ENCODE measurements around the gene CFAP68. TPM values are rescaled to one million over a fixed set of nuclear protein-coding genes. Genes with fewer than 3 reads are reported as not detected.
A peak's percentile ranks its signal among the peaks of the same experiment; 100 is the strongest.
"Not testable (repeated sequence)": the region's sequence is repeated elsewhere in the genome, so short reads cannot be mapped to it uniquely, and the experiment has no call there.

CFAP68 gene
- total RNA-seq, 1 experiment from 2014 or later: 8.7 TPM

DNA sequence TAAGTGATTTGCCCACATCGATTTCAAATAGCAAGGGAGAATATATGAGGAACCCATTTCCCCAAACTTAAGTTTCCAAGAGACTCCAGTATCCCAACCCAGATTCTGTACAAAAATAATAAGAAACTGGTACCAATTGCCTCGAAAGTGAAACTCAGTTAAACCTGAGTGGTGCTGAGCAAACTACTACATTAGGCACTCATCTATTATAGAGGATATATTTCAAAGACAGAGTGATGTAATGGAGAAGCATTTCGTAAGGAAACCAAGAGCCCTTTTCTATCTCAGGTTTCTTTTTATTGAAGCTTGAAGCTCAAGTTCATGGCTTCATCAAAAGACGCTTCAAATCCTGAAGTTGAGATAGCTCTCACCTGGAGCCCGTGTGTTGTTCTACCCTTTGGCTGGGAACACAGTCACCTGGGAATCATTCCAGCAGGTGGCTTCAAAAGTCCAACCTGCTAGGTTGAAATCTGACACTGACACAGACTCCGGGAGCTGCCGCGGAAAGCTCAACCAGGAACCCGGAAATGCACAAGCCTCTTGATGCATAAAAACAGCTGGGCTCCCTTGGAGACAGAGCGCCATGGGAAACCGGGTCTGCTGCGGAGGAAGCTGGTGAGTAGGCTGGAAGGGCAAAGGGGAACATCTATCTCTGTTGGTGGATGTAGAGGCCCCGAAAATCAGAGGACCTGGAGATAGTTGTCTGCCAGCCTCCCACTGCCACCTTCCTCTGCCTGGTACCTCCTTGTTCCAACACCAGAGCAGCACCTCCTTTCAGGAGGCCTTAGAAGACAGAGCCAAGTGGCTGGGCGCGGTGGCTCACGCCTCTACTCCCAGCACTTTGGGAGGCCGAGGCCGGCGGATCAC lies 39.3 kb downstream of the CFAP68 start, which contains the start of gene C11orf52:
C11orf52 (plus strand) TSS at position 524 of the 867 bp plus-strand sequence; CDS start at position 584, 60 bp downstream.
- no peaks in the 10 kb centered on the region for H3K36me3 ChIP-seq (replicated peaks; ENCODE audit: control insufficient read depth, insufficient read depth, low read length)
- peak within 1 kb of the TSS; percentile 11; the same call in 1 of the 2 replicates for H3K4me3 ChIP-seq (ENCODE audit: insufficient read depth, low read depth, low read length)
- no peaks in the 10 kb centered on the region; the same call in 1 of the 2 replicates for H3K27me3 ChIP-seq (ENCODE audit: control insufficient read depth, insufficient read depth, low read length)
- peak; percentile 84 for DNase-seq

DNA sequence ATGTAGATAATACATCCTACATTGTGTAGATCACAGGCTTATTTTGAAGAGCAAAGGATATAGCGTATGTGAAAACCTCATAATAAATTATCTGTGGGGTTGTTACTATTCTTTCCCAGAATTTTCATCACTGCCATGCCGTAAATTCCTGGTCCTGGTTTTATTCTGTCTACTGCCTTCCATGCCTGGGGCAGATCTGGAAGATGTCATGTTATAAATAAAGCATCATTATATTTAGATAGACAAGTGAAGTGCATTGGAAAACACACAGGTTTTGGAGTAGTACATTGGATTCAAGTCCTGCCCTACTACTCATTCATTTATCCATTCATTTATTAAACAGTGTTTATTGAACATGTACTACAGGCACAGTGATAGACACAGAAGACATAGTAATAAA lies 41.6 kb downstream of the CFAP68 start:
- Histone ChIP-seq H3K4me3 (ENCODE audit: insufficient read depth, low read depth, low read length) (no peak overlapping the region), H3K36me3 (replicated peaks; ENCODE audit: control insufficient read depth, insufficient read depth, low read length) (no peaks in the 10 kb centered on the region), H3K27me3 (ENCODE audit: control insufficient read depth, insufficient read depth, low read length) (no peaks in the 10 kb centered on the region)
- DNase-seq: no peak

DNA sequence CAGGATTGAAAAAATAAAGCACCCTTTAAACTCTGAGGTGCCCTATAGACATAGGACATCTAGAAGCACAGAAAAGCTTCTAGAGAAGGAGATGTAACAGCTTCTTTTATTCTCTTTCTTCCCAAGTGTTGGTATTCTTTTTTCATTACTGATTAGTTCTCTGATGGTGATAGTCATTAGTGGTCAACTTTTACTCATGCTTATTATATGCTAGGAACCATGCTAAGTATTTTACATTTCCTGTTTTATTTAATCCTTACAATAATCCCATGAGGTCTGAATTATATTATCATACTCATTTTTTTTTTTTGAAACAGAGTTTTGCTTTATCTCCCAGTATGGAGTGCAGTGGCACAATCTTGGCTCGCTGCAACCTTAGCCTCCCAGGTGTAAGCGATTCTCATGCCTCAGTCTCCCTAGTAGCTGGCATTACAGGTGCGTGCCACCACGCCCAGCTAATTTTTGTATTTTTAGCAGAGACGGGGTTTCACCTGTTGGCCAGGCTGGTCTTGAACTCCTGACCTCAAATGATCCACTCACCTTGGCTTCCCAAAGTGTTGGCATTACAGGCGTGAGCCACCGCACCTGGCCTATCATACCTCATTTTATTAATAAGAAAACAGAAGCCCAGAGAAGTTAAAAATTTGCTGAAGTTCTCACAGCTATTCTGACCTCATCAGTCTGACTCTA lies 42.3 kb downstream of the CFAP68 start:
- Histone ChIP-seq H3K4me3 (ENCODE audit: insufficient read depth, low read depth, low read length) (no peak overlapping the region), H3K27me3 (ENCODE audit: control insufficient read depth, insufficient read depth, low read length) (no peaks in the 10 kb centered on the region), H3K36me3 (replicated peaks; ENCODE audit: control insufficient read depth, insufficient read depth, low read length) (no peaks in the 10 kb centered on the region)
- no peak for DNase-seq

DNA sequence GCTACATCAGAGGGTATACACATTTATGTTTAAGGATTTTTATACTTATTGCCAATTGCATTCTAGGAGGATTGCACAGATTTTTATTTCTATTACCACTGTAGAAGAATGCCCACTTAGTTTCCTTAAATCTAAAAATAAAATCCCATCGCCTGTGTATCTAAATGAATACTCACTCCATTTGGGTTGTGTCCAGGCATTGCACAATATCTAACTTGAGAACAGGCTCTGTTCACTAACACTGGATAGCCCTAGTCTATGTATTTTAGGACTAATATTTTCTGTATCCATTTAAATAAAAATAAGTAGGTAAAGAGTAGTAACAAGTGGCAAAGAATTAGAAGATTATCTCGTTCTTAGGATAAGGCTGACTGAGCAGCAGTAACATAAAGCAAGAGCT lies 43.5 kb downstream of the CFAP68 start:
- no peak for DNase-seq
- Histone ChIP-seq H3K4me3 (ENCODE audit: insufficient read depth, low read depth, low read length) (no peak overlapping the region), H3K27me3 (ENCODE audit: control insufficient read depth, insufficient read depth, low read length) (no peaks in the 10 kb centered on the region), H3K36me3 (replicated peaks; ENCODE audit: control insufficient read depth, insufficient read depth, low read length) (no peaks in the 10 kb centered on the region)

DNA sequence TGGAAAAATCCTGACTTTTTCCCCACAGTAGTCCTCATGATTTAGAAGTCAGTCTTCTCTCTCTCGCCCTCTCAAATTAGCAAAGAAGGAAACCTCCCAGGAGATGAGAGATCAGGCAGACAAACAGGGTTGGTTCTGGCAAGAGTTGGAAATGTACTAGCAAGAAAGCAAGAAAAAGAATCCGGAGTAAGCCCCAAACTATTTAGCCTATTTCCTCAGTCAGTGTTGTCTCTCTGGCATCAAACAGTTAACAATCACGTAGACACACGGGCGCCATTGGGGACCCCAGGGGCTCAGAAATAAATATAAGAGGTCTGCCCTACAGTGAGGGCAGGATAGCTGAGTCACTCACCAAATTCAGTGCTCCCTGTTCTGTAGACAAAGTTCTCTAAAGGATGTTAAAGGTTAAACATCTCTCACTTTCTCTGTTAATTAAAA lies 44.0 kb downstream of the CFAP68 start:
- Histone ChIP-seq H3K36me3 (replicated peaks; ENCODE audit: control insufficient read depth, insufficient read depth, low read length) (no peaks in the 10 kb centered on the region), H3K4me3 (ENCODE audit: insufficient read depth, low read depth, low read length) (no peak overlapping the region), H3K27me3 (ENCODE audit: control insufficient read depth, insufficient read depth, low read length) (no peaks in the 10 kb centered on the region)
- no peak for DNase-seq

DNA sequence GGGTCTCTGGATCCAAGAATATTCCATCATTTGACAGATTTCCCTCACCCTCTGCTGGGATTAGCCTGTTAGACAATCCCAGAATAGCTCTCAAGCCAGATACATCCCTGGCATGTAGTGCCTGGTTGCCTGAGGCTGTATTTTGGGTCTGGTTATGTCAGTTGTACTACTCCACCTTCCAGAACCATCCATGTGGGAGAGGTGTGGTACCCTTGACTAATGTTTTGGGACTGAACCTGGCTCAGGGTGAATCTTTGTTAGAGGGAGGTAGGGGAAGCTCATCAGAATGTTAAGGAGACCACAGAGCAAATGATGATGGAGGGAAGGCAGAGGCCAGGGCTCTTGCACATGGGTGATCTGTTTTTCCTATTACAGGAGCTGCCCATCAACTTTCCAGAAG lies 44.6 kb downstream of the CFAP68 start:
- Histone ChIP-seq H3K4me3 (ENCODE audit: insufficient read depth, low read depth, low read length) (no peak overlapping the region), H3K27me3 (ENCODE audit: control insufficient read depth, insufficient read depth, low read length) (no peaks in the 10 kb centered on the region), H3K36me3 (replicated peaks; ENCODE audit: control insufficient read depth, insufficient read depth, low read length) (no peaks in the 10 kb centered on the region)
- no peak for DNase-seq

DNA sequence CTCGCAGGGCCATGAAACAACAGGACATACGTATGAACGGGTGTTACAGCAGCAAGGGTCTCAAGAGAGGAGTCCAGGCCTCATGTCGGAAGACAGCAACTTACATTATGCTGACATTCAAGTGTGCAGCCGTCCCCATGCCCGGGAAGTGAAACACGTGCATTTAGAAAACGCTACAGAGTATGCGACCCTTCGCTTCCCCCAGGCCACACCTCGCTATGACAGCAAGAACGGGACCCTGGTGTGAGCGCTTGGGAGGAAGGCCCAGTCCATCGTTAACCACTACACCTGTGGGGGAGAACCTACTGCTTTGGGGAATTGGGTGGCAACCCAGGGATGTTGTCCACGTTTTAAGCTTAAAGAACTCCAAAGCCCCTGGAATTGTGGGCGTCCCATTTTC lies 46.6 kb downstream of the CFAP68 start:
- H3K4me3 ChIP-seq (ENCODE audit: insufficient read depth, low read depth, low read length): no peak overlapping the region
- H3K27me3 ChIP-seq (ENCODE audit: control insufficient read depth, insufficient read depth, low read length): no peaks in the 10 kb centered on the region
- H3K36me3 ChIP-seq (replicated peaks; ENCODE audit: control insufficient read depth, insufficient read depth, low read length): no peaks in the 10 kb centered on the region
- DNase-seq: no peak

DNA sequence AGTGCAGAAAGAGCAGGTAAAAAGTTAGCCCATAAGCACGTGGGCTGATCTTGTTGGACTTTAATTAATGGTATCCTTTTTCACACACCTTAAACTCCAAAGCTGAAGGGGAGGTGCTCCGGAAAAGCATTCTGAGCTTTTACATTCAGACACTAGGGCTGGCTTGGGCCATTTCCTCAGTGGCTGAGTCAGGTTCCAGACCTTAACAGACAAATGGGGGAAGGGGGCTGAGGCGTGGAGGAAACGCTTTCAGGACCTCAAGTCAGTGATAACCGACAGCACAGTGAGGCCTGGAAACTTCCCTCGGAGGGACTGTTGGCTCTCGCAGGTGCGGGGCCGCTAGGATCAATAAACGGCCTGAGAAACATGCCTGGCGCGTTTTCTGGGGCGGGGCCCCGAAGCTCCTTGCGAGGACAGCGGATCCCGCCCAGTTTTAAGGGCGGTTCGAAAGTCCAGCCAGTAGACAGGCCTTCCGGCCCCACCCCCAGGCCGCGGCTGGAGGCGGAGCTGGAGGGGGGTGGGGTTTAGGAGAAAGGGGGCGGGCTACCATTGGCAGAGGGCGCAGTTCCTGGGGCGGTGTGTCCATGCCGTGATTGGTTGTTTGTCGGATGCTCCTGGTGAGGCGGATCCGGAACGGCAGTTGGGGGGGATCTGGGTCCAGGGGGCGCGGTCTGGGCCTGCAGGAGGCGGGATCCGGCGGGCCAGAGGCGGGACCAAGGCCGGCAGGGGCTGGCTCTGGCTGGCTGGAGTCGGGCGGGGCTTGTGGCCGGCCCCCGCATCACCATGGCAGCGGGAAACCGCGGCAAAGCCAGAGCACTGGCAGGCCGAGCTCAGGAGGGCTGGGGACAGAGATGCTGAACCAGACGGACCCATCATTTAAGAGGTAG lies 47.4 kb downstream of the CFAP68 start:
- H3K36me3 ChIP-seq (replicated peaks; ENCODE audit: control insufficient read depth, insufficient read depth, low read length): no peaks in the 10 kb centered on the region
- H3K4me3 ChIP-seq (ENCODE audit: insufficient read depth, low read depth, low read length): peak overlapping the region; percentile 54
- DNase-seq: peak; percentile 98
- H3K27me3 ChIP-seq (ENCODE audit: control insufficient read depth, insufficient read depth, low read length): no peaks in the 10 kb centered on the region

DNA sequence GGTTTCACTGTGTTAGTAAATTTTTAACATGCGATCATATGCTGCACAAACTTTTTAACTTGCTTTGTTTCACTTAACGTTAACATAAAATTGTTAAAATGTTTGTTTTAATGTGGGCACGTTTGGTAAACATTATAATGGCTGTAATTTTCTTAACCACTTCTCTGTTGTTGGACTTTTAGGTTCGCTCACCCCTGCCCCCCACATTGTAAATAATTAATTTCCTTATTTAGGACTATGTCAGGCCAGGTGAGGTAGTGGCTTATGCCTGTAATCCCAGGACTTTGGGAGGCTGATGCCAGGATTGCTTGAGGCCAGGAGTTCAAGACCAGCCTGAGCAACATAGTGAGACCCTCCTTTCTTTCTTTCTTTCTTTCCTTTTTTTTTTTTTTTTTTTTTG lies 51.1 kb downstream of the CFAP68 start:
- DNase-seq: no peak
- Histone ChIP-seq H3K27me3 (ENCODE audit: control insufficient read depth, insufficient read depth, low read length) (no peaks in the 10 kb centered on the region), H3K4me3 (ENCODE audit: insufficient read depth, low read depth, low read length) (no peak overlapping the region), H3K36me3 (replicated peaks; ENCODE audit: control insufficient read depth, insufficient read depth, low read length) (no peaks in the 10 kb centered on the region)

DNA sequence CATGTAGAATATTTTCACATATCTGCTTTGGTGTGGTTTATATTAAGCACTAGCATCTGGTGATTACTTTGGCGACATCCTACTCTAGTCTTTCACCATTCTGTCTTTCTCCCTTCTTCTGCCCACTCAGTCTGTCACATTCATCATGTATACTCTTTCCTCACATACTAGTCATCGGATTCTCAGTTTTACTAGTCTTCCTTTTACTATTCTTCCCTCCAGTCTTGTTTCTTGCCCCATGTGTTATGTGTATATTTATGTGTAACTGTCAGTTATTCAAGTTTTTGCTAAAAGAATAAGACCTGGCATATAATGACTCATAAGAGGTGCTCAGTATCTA lies 53.2 kb downstream of the CFAP68 start:
- Histone ChIP-seq H3K36me3 (replicated peaks; ENCODE audit: control insufficient read depth, insufficient read depth, low read length) (no peaks in the 10 kb centered on the region), H3K4me3 (ENCODE audit: insufficient read depth, low read depth, low read length) (no peak overlapping the region), H3K27me3 (ENCODE audit: control insufficient read depth, insufficient read depth, low read length) (no peaks in the 10 kb centered on the region)
- DNase-seq: no peak

DNA sequence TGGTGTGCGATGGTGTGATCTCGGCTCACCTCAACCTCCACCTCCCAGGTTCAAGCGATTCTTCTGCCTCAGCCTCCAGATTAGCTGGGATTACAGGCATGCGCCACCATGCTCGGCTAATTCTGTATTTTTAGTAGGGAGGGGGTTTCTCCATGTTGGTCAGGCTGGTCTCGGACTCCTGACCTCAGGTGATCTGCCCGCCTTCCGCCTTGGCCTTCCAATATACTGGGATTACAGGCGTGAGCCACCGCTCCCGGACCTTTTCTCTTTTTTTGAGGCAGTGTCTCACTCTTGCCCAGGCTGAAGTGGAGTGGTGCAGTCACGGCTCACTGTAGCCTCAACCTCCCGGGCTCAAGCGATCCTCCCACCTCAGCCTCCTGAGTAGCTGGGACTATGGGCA lies 53.8 kb downstream of the CFAP68 start:
- not testable (repeated sequence) for H3K27me3 ChIP-seq (ENCODE audit: control insufficient read depth, insufficient read depth, low read length); H3K4me3 ChIP-seq (ENCODE audit: insufficient read depth, low read depth, low read length); H3K36me3 ChIP-seq (replicated peaks; ENCODE audit: control insufficient read depth, insufficient read depth, low read length); DNase-seq

DNA sequence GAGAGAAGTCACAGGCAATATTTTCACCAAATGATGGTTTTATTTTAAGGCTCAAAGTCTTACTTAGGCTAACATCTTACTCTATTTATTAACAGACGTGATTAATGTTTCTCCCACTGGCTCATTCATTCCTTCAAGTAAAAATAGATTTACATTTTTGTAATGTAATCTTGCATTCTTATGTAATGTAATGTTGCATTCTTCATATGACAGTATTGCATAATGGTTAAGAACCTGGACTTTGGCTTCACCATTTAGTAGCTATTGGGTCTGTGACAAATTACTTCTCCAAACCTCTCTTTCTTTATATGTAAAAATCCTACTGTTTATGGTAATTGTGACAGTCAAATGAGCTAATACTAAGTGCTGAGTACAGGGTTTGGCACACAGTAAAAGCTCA lies 54.5 kb downstream of the CFAP68 start:
- Histone ChIP-seq H3K4me3 (ENCODE audit: insufficient read depth, low read depth, low read length) (no peak overlapping the region), H3K27me3 (ENCODE audit: control insufficient read depth, insufficient read depth, low read length) (no peaks in the 10 kb centered on the region), H3K36me3 (replicated peaks; ENCODE audit: control insufficient read depth, insufficient read depth, low read length) (no peaks in the 10 kb centered on the region)
- no peak for DNase-seq

DNA sequence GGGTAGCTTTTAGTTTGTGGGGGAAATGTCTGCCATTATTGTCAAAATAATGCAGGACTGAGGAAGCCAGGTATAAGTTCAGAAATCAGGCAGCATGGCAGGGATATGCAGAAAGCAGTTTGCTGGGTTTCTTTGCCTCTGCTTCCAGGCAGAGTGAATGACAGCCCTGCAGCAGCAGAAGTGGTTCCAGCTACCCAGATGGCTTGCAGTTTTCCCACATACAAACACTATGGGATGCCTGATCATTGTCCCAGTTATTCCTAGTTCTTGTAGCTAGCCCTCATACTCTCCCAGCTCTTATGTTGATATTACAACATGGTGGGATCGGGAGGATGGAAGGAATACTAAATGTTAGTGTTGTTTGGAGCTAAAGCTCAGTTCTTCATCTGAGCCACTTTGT lies 55.0 kb downstream of the CFAP68 start:
- DNase-seq: no peak

More for the DNA sequence above, 55.0 kb downstream of the CFAP68 start:
- Histone ChIP-seq H3K36me3 (replicated peaks; ENCODE audit: control insufficient read depth, insufficient read depth, low read length) (no peaks in the 10 kb centered on the region), H3K27me3 (ENCODE audit: control insufficient read depth, insufficient read depth, low read length) (no peaks in the 10 kb centered on the region), H3K4me3 (ENCODE audit: insufficient read depth, low read depth, low read length) (no peak overlapping the region)

Data from H7 (cell line).